Measurements from ENCODE around the gene HSPA1A. TPM values are rescaled to one million over a fixed set of nuclear protein-coding genes. Genes with fewer than 3 reads are reported as not detected.
A peak's percentile ranks its signal among the peaks of the same experiment; 100 is the strongest.
"Not testable (repeated sequence)": the region's sequence is repeated elsewhere in the genome, so short reads cannot be mapped to it uniquely, and the experiment has no call there.

The HSPA1A gene
- total RNA-seq, 6 donors from 2014 or later: 80.7 to 236 (median 144) TPM

- Histone ChIP-seq H3K4me3 (peak overlapping the region in 3 of 4 donors; percentile 83 to 93 (median 91)), H3K27me3 (no peaks in the 10 kb centered on the region), H3K9me3 (no peaks in the 10 kb centered on the region), H3K27ac (peak overlapping the region; percentile 49 to 99 (median 94)), H3K36me3 (peaks cover 14 to 55% (median 45%) of the 10 kb centered on the region in 4 donors), H3K4me1 (peaks cover 42 to 62% (median 46%) of the 10 kb centered on the region in 4 donors)
- TF ChIP-seq EP300 (IDR thresholded peaks at IDR 0.05): no peak
- TF ChIP-seq POLR2A (IDR thresholded peaks at IDR 0.05): no peak
- TF ChIP-seq CTCF (IDR thresholded peaks at IDR 0.05): no peak
- TF ChIP-seq POLR2AphosphoS5 (IDR thresholded peaks at IDR 0.05): no peak
- DNase-seq (no peak), ATAC-seq (ENCODE audit: low FRiP score in 2 of 2) (no peak)
- 29 to 39% methylated on average over 12 of the region's 12 CpGs for WGBS, 2 donors
Measured at GRCh38 chr6:31836474-31837368, 21.4 kb downstream of the HSPA1A start.

GRCh38 chr6:31837369-31838113, 22.2 kb downstream of the HSPA1A start:
- WGBS, 2 donors: 27 to 43% methylated on average over 1 of the region's 1 CpG

GRCh38 chr6:31838114-31838553, 22.8 kb downstream of the HSPA1A start:
- H3K36me3 ChIP-seq: peaks cover 14 to 55% (median 48%) of the 10 kb centered on the region in 4 donors
- H3K9me3 ChIP-seq; ATAC-seq (ENCODE audit: low FRiP score in 2 of 2); H3K27me3 ChIP-seq; DNase-seq: not testable (repeated sequence)
- 87 to 89% methylated on average over 9 of the region's 9 CpGs for WGBS, 2 donors
- peak overlapping the region in 1 of 4 donors; percentile 93 for H3K4me3 ChIP-seq
- peaks cover 40 to 47% (median 41%) of the 10 kb centered on the region in 4 donors for H3K4me1 ChIP-seq
- H3K27ac ChIP-seq: peak overlapping the region in 1 of 4 donors; percentile 30

More at GRCh38 chr6:31837369-31838113, 22.2 kb downstream of the HSPA1A start:
- peak overlapping the region in 2 of 4 donors; percentile 96 to 99 for H3K27ac ChIP-seq
- peaks cover 14 to 55% (median 48%) of the 10 kb centered on the region in 4 donors for H3K36me3 ChIP-seq
- peak overlapping the region in 3 of 4 donors; percentile 83 to 93 (median 91) for H3K4me3 ChIP-seq
- no peak for ATAC-seq (ENCODE audit: low FRiP score in 2 of 2)
- H3K4me1 ChIP-seq: peaks cover 40 to 53% (median 41%) of the 10 kb centered on the region in 4 donors
- H3K27me3 ChIP-seq: no peaks in the 10 kb centered on the region
- TF ChIP-seq EP300 (IDR thresholded peaks at IDR 0.05): no peak
- no peak for TF ChIP-seq CTCF (IDR thresholded peaks at IDR 0.05)
- no peak for TF ChIP-seq POLR2A (IDR thresholded peaks at IDR 0.05)
- DNase-seq: no peak
- H3K9me3 ChIP-seq: no peaks in the 10 kb centered on the region

GRCh38 chr6:31838968-31839367, 23.6 kb downstream of the HSPA1A start:
- no peak overlapping the region for H3K27ac ChIP-seq
- 90 to 96% methylated on average over 3 of the region's 3 CpGs for WGBS, 2 donors
- no peak for DNase-seq
- no peaks in the 10 kb centered on the region for H3K27me3 ChIP-seq
- no peak for TF ChIP-seq CTCF (IDR thresholded peaks at IDR 0.05)
- TF ChIP-seq POLR2AphosphoS5 (IDR thresholded peaks at IDR 0.05): no peak
- no peak for TF ChIP-seq POLR2A (IDR thresholded peaks at IDR 0.05)
- TF ChIP-seq EP300 (IDR thresholded peaks at IDR 0.05): no peak
- no peak for ATAC-seq (ENCODE audit: low FRiP score in 2 of 2)
- H3K4me3 ChIP-seq: peak overlapping the region in 1 of 4 donors; percentile 93
- peaks cover 35 to 41% (median 36%) of the 10 kb centered on the region in 4 donors for H3K4me1 ChIP-seq
- H3K9me3 ChIP-seq: no peaks in the 10 kb centered on the region
- H3K36me3 ChIP-seq: peaks cover 14 to 55% (median 48%) of the 10 kb centered on the region in 4 donors

- Histone ChIP-seq H3K4me1 (peaks cover 32 to 37% (median 33%) of the 10 kb centered on the region in 4 donors), H3K36me3 (peaks cover 14 to 55% (median 48%) of the 10 kb centered on the region in 4 donors)
- not testable (repeated sequence) for H3K9me3 ChIP-seq; H3K27me3 ChIP-seq; DNase-seq; H3K4me3 ChIP-seq; H3K27ac ChIP-seq; ATAC-seq (ENCODE audit: low FRiP score in 2 of 2)
- 95 to 96% methylated on average over 8 of the region's 8 CpGs for WGBS, 2 donors
Measured at GRCh38 chr6:31839779-31840126, 24.4 kb downstream of the HSPA1A start.
